Measurements from ENCODE around the gene BCL2L12. TPM values are rescaled to one million over a fixed set of nuclear protein-coding genes. Genes with fewer than 3 reads are reported as not detected.

The BCL2L12 gene
- total and polyA plus RNA-seq, 2 donors (not counting 3 experiments of a cell fraction or from before 2014, with no cell fraction given): 49.8 to 58.5 TPM

Small RNA genes lying within 50 kb of the gene (microRNA-seq; reads per million reads assigned to microRNA genes)
- not detected for gene MIR5088 (ENCODE audit: borderline number of aligned reads, borderline replicate concordance)

Small RNA genes lying within 50 kb of the gene (small RNA-seq; reads per million reads assigned to genes)
- not detected for gene MIR5088 (ENCODE audit: insufficient read depth, insufficient read length, low read depth, low replicate concordance)

Other genes starting within 250 kb of the BCL2L12 start
- not detected in 2 replicates for gene PTH2, start 242.5 kb upstream of the BCL2L12 start, total RNA-seq
- gene PTH2, start 242.5 kb upstream of the BCL2L12 start, polyA plus RNA-seq: not detected in 2 replicates
- not detected in 2 replicates for gene GFY, start 240.5 kb upstream of the BCL2L12 start, total RNA-seq
- not detected in 2 replicates for gene GFY, start 240.5 kb upstream of the BCL2L12 start, polyA plus RNA-seq
- gene SLC17A7, start 224.4 kb upstream of the BCL2L12 start, total RNA-seq: 0.13 and 0.25 TPM in 2 replicates
- 0.06 and 0.07 TPM in 2 replicates for gene SLC17A7, start 224.4 kb upstream of the BCL2L12 start, polyA plus RNA-seq
- gene PIH1D1, start 214.1 kb upstream of the BCL2L12 start, total RNA-seq: 84.1 and 86.9 TPM in 2 replicates
- gene PIH1D1, start 214.1 kb upstream of the BCL2L12 start, polyA plus RNA-seq: 72.6 and 83.2 TPM in 2 replicates
- 27.6 and 38.8 TPM in 2 replicates for gene ALDH16A1, start 212.7 kb upstream of the BCL2L12 start, total RNA-seq
- gene ALDH16A1, start 212.7 kb upstream of the BCL2L12 start, polyA plus RNA-seq: 33.2 and 42.3 TPM in 2 replicates
- gene FLT3LG, start 191.7 kb upstream of the BCL2L12 start, total RNA-seq: 4.7 and 5.7 TPM in 2 replicates
- 5.0 and 5.6 TPM in 2 replicates for gene FLT3LG, start 191.7 kb upstream of the BCL2L12 start, polyA plus RNA-seq
- 2,291 and 2,318 TPM in 2 replicates for gene RPL13A, start 178.3 kb upstream of the BCL2L12 start, total RNA-seq
- gene RPL13A, start 178.3 kb upstream of the BCL2L12 start, polyA plus RNA-seq: 4,148 and 5,694 TPM in 2 replicates
- 1,764 and 1,843 TPM in 2 replicates for gene RPS11, start 169.5 kb upstream of the BCL2L12 start, total RNA-seq
- gene RPS11, start 169.5 kb upstream of the BCL2L12 start, polyA plus RNA-seq: 4,411 and 4,760 TPM in 2 replicates
- gene FCGRT, start 153.3 kb upstream of the BCL2L12 start, total RNA-seq: 98.2 and 134 TPM in 2 replicates
- gene FCGRT, start 153.3 kb upstream of the BCL2L12 start, polyA plus RNA-seq: 197 and 215 TPM in 2 replicates
- 94.4 and 96.1 TPM in 2 replicates for gene RCN3, start 137.9 kb upstream of the BCL2L12 start, total RNA-seq
- 52.7 and 68.3 TPM in 2 replicates for gene RCN3, start 137.9 kb upstream of the BCL2L12 start, polyA plus RNA-seq
- 77.5 and 79.8 TPM in 2 replicates for gene NOSIP, start 85.4 kb upstream of the BCL2L12 start, total RNA-seq
- 128 and 199 TPM in 2 replicates for gene NOSIP, start 85.4 kb upstream of the BCL2L12 start, polyA plus RNA-seq
- gene PRRG2, start 84.6 kb upstream of the BCL2L12 start, total RNA-seq: 1.5 and 2.6 TPM in 2 replicates
- 2.9 and 3.0 TPM in 2 replicates for gene PRRG2, start 84.6 kb upstream of the BCL2L12 start, polyA plus RNA-seq
- 35.6 and 37.0 TPM in 2 replicates for gene PRR12, start 74.8 kb upstream of the BCL2L12 start, total RNA-seq
- 1.6 and 1.9 TPM in 2 replicates for gene PRR12, start 74.8 kb upstream of the BCL2L12 start, polyA plus RNA-seq
- 84.8 and 89.5 TPM in 2 replicates for gene RRAS, start 25.8 kb upstream of the BCL2L12 start, total RNA-seq
- 250 and 329 TPM in 2 replicates for gene RRAS, start 25.8 kb upstream of the BCL2L12 start, polyA plus RNA-seq
- gene SCAF1, start 23.7 kb upstream of the BCL2L12 start, total RNA-seq: 75.8 and 83.8 TPM in 2 replicates
- gene SCAF1, start 23.7 kb upstream of the BCL2L12 start, polyA plus RNA-seq: 9.6 and 13.3 TPM in 2 replicates
- 73.5 and 79.1 TPM in 2 replicates for gene IRF3, start 76 bp upstream of the BCL2L12 start, total RNA-seq
- gene IRF3, start 76 bp upstream of the BCL2L12 start, polyA plus RNA-seq: 64.8 and 92.1 TPM in 2 replicates
- 234 and 242 TPM in 2 replicates for gene PRMT1, start 11.3 kb downstream of the BCL2L12 start, total RNA-seq
- gene PRMT1, start 11.3 kb downstream of the BCL2L12 start, polyA plus RNA-seq: 542 and 599 TPM in 2 replicates
- 3.3 and 4.4 TPM in 2 replicates for gene ADM5, start 23.7 kb downstream of the BCL2L12 start, total RNA-seq
- gene ADM5, start 23.7 kb downstream of the BCL2L12 start, polyA plus RNA-seq: 3.3 and 4.5 TPM in 2 replicates
- gene CPT1C, start 25.2 kb downstream of the BCL2L12 start, total RNA-seq: 24.7 and 45.7 TPM in 2 replicates
- gene CPT1C, start 25.2 kb downstream of the BCL2L12 start, polyA plus RNA-seq: 80.8 and 88.3 TPM in 2 replicates
- not detected in 2 replicates for gene TSKS, start 97.4 kb downstream of the BCL2L12 start, total RNA-seq
- 0.03 TPM in 1 of 2 replicates, not detected in the other for gene TSKS, start 97.4 kb downstream of the BCL2L12 start, polyA plus RNA-seq
- 108 TPM in 2 replicates for gene AP2A1, start 101.1 kb downstream of the BCL2L12 start, total RNA-seq
- gene AP2A1, start 101.1 kb downstream of the BCL2L12 start, polyA plus RNA-seq: 113 and 114 TPM in 2 replicates
- gene FUZ, start 147.4 kb downstream of the BCL2L12 start, total RNA-seq: 14.0 and 15.3 TPM in 2 replicates
- 12.3 and 14.5 TPM in 2 replicates for gene FUZ, start 147.4 kb downstream of the BCL2L12 start, polyA plus RNA-seq
- 55.8 and 62.9 TPM in 2 replicates for gene MED25, start 152.4 kb downstream of the BCL2L12 start, total RNA-seq
- 28.3 and 31.7 TPM in 2 replicates for gene MED25, start 152.4 kb downstream of the BCL2L12 start, polyA plus RNA-seq
- gene PTOV1, start 185.2 kb downstream of the BCL2L12 start, total RNA-seq: 184 and 187 TPM in 2 replicates
- 116 and 125 TPM in 2 replicates for gene PTOV1, start 185.2 kb downstream of the BCL2L12 start, polyA plus RNA-seq
- 112 and 114 TPM in 2 replicates for gene PNKP, start 201.6 kb downstream of the BCL2L12 start, total RNA-seq
- gene PNKP, start 201.6 kb downstream of the BCL2L12 start, polyA plus RNA-seq: 39.4 and 48.4 TPM in 2 replicates
- 61.9 and 64.2 TPM in 2 replicates for gene AKT1S1, start 211.4 kb downstream of the BCL2L12 start, total RNA-seq
- 68.3 and 76.8 TPM in 2 replicates for gene AKT1S1, start 211.4 kb downstream of the BCL2L12 start, polyA plus RNA-seq
- 36.1 and 39.3 TPM in 2 replicates for gene TBC1D17, start 211.8 kb downstream of the BCL2L12 start, total RNA-seq
- gene TBC1D17, start 211.8 kb downstream of the BCL2L12 start, polyA plus RNA-seq: 34.2 and 37.4 TPM in 2 replicates
- 5.6 and 9.1 TPM in 2 replicates for gene IL4I1, start 231.0 kb downstream of the BCL2L12 start, total RNA-seq
- 5.0 and 7.4 TPM in 2 replicates for gene IL4I1, start 231.0 kb downstream of the BCL2L12 start, polyA plus RNA-seq

All from endothelial cell of umbilical vein (primary cell).